GM19467 (cell line): ENCODE measurements around the gene GABRB2.
"Not testable (repeated sequence)": the region's sequence is repeated elsewhere in the genome, so short reads cannot be mapped to it uniquely, and the experiment has no call there.

Source experiments
- ATAC-seq: cut with Tn5 transposase; IDR thresholded peaks from one replicate; pipeline ENCODE4 v1.9.1; 2021; ENCODE audit warnings: mild to moderate bottlenecking, moderate library complexity; ENCODE audit not compliant: unreplicated experiment

Gene GABRB2

DNA sequence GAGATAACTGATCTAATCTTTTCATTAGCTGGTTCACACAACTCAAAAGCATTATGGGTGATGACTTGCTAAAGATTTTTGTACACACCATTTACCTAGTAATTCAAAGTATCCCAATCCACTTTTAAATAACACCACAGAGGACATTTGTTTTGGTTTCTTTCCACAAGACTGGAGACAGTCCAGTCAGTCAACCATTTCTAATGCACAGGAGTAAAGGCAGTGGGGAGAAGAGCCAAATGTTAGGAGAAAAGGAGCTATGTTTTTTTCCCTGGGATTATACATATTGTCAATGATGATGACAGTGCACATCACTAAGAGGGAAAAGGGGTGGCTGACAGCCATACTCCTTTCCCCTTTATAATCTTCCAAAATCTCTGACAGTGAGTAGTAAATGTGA is 240.9 kb downstream of the GABRB2 start:
- no peak for ATAC-seq

GRCh38 chr5:161302559-161302958 is 244.0 kb downstream of the GABRB2 start:
- ATAC-seq = no peak

DNA sequence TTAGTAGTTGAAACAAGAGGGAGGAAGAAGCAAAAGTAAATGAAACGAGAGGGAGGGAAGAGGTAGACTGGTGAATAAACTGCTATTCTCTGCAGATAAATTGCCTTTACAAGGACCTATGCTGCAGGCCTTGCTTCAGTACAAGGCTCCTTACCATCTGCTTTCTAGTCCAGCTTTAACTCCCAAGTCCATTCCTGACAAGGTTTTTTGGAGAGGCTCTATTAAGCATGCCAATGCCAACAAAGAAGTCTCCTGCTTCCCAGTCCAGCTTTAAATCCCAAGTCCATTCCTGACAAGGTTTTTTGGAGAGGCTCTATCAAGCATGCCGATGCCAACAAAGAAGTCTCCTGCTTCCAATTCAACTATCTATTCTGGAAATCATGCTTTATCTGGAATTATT is 244.9 kb downstream of the GABRB2 start:
- ATAC-seq = no peak

- peak; percentile 82 for ATAC-seq
Observed at GRCh38 chr5:161299053-161299452, 247.5 kb downstream of the GABRB2 start.

GRCh38 chr5:161297388-161297787 is 249.1 kb downstream of the GABRB2 start:
- not testable (repeated sequence) for ATAC-seq

DNA sequence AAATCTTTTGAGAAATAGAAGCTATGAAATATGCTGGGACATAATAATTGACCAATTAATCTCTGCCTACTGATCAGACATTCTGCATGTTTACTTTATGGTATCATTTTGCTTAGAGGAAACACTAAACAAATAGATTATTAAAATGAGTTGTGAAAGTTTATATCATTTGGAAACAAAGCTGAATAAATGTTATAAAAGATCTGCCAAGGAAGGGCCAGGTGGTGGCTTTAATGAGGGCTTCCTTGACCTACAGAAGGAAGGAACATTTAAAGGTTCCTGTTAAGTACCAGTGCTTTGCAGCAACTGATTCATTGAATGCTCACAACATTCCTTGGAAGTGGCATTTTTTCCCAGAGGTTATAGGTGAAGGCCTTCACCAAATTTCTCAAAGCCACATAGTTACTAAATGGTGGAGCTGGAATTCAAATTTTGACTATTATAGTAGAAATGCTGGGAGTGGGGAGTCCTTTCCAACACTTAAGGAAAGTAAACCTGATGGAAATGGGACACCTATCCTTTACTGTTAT is 250.7 kb downstream of the GABRB2 start:
- no peak for ATAC-seq

DNA sequence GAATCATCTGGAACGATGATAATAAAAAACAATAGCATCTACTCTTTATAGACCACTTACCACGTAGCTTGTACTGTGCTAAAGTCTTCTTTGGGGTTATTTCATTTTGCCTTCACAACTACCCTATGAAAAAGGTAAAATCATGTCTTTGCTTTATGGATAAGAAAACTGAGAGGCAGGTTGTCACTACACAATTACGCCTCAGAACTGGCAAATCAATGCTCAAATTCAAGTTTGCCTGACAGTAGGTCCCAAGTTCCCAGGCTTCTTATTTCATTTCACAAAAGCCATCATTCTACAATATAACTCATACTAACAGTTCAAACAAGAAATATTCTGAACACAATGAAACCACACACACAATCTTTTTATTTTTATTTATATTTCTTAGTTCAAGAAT is 258.5 kb downstream of the GABRB2 start:
- no peak for ATAC-seq

DNA sequence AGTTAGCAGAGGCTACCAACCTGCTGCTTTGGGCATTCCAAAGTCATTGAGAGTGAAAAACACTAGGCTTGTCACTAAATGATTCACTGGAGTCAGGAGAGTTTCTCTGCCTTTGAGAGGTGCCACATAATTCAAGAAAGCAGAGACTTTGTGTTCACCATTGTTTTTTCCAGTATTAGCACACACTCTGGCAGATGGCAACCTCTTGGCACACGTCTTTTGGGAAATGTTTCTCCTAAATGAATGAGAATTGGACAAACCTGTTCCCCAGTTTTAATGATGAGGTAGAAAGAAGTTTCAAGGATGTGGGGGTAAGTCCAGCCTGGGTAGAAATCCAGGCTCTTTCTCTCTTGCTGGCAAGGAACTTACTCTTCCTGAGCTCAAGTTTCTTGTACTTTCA is 259.1 kb downstream of the GABRB2 start:
- no peak for ATAC-seq

- ATAC-seq = peak; percentile 97
Observed at GRCh38 chr5:161286066-161286655, 260.4 kb downstream of the GABRB2 start.

DNA sequence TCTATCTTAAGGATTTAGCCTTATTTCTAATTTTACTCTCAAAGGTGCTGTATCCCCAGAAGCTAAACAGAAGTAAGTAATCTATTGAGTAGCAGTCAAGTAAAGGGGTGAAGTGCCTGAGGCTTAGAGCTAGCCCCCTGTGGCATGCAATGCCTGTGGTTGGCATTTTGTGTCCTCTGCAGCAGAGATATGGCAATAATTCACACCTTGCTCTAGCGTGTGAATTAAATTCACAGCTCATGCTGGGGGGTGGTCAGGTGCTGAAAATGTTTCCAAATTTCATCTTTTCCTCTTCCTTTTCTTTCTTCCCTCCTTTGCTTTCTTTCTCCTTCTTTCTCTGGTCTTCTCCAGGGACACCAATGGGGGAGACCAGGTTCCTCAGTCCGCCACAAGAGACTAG is 262.1 kb downstream of the GABRB2 start:
- ATAC-seq = no peak

GRCh38 chr5:161283296-161283695 is 263.2 kb downstream of the GABRB2 start:
- no peak for ATAC-seq

GRCh38 chr5:161278739-161279660 is 267.5 kb downstream of the GABRB2 start:
- no peak for ATAC-seq

- ATAC-seq = no peak
Observed at GRCh38 chr5:161277011-161277410, 269.5 kb downstream of the GABRB2 start.

GRCh38 chr5:161274951-161275350 is 271.6 kb downstream of the GABRB2 start:
- no peak for ATAC-seq

DNA sequence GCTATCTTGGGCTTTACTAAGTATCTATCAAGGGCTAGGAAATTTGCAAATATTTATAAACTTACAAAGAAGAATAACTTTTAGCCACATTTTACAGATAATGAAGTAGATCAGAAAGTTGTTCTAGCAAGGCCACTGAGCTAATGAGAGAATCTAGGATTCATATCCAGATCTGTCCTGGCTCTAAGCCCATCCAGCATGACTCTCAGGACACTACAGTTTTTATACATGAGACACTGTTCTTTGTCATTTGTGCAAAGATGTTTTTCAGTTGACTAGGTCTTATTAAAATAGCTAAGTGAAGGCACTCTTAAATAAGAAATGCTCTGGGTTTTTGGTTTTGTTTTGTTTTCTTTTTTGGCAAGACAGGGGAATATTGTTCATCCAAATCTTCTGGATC is 273.1 kb downstream of the GABRB2 start:
- no peak for ATAC-seq

GRCh38 chr5:161271816-161272215 is 274.7 kb downstream of the GABRB2 start:
- ATAC-seq = no peak

DNA sequence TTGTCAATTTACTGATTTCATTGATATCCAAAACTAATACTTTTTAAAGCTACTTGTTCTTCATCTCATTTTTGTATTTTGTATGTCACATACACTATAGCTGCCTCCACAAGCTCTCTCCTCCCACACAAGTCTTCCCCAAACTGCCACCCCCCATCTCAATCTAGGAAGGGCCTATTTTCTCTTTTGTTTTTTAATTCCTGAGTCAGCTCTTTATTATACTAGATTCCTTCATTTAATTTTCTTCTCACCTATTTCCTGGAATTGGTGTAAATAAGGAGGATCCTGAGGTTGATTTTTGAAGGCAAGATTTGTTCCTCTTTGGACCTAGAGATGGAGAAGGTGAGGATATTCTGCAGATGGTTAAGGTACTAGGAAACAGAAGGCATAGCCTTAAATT is 277.4 kb downstream of the GABRB2 start:
- no peak for ATAC-seq

DNA sequence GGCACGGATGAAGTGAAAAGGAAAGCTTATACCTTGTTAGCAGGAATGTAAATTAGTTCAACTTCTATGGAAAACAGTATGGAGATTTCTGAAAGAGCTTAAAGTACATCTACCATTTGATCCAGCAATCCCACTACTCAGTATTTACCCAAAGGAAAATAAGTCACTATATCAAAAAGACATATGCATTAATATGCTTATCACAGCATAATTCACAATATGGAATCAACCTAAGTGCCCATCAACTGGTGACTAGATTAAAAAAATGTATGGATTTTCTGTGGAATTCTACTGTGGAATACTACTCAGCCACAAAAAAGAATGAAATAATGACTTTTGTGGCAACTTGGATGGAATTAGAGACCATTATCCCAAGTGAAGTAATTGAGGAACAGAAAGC is 279.6 kb downstream of the GABRB2 start:
- no peak for ATAC-seq

DNA sequence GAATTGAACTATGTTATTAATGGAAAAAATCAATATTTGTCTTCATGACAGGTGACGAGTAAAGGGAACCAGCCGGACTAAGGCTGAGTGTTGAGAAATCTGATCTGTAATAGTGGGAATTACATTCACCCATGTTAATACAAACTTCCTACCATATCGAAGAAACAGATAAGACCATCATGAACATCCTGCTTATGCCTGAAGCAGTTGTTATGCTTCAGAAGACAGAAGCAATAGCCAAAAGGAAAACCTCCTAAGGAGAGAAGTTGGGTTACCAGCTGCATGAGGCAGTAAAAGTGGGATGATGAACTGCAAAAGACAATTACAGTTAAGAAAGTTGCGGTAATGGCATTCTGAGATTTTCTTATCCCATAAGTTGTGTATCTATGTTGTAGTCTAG is 281.5 kb downstream of the GABRB2 start:
- no peak for ATAC-seq

DNA sequence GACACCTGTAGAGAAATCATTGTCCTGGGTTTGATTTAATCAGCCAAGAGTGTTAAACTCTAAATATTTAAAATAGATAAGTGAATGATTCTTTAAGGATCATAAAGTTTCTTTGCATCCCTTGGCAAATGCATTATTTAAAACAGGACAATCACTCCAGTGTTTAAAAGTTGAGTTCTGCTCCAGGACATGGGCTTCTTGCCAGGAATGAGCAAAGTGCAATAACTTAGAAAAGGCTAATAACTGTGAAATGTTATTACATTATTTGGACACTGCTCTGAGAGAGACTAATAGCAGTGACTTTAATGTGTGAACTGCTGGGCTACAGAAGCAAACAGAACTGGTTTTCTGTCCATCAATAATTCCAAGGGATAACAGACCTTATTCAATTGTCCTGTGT is 283.3 kb downstream of the GABRB2 start:
- no peak for ATAC-seq

DNA sequence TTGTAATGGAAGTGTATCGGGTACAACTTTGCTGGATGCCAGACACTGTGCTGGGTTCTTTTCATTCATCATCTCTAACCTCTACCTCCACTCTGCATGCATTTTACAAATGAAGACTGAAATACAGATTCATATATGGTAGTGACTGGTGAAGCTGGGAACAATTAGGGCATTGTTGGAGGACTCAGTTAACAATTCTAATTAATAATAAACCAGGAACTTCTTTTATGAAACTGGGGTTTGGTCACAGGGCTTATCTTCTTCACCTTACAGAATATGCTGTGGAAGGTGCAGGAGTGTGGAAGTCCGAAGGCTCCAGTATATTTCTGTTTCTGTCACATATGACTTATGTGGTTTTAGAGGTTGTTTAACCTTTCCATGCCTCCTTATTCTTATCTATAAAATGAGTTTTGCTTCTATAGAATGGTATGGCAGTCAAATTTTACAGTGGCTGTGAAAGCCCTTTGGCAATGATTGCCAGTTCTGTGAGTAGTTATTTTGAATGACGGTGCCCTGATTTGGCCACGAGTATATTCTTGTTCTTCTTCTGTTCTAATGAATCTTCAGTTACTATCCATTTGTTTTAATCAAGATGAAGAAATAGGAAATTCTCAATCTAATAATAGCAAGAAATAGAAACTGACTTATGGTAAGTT is 284.7 kb downstream of the GABRB2 start:
- peak; percentile 49 for ATAC-seq

DNA sequence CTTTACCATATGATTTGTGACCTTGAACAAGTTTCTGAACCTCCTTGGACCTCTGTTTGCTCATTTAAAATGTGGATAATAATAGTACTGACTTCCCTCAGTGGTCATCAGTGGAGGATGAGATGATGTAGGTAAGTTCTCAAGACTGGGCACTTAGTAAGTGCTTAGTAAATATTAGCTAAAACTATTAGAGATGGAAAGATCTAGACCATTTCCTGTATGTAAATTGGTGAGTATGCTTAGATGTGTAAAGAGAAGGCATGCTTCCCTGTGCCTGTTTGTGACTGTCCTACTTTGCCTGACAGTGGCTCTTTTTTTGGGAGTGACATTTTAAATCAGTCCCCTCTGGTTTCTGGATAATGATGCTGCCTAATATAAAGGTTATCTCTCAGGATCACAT is 288.1 kb downstream of the GABRB2 start:
- ATAC-seq = no peak
